ENCODE data around the gene MARS2.

MARS2 gene

GRCh38 chr2:197673106-197673505, 32.1 kb upstream of the MARS2 start:
- Histone ChIP-seq H3K4me3 (ENCODE audit: insufficient read length, low read depth) (no peak overlapping the region), H3K27me3 (ENCODE audit: insufficient read depth, insufficient read length) (no peaks in the 10 kb centered on the region), H3K9me3 (ENCODE audit: insufficient read depth, low read length) (no peaks in the 10 kb centered on the region), H3K36me3 (ENCODE audit: insufficient read depth, insufficient read length, low read length) (no peaks in the 10 kb centered on the region), H3K9ac (ENCODE audit: insufficient read length, low read depth) (no peak overlapping the region), H3K4me1 (ENCODE audit: insufficient read depth, insufficient read length) (peaks cover 2% of the 10 kb centered on the region)
- no peak for DNase-seq (ENCODE audit: low read depth, low spot score)
- TF ChIP-seq ZNF274 (IDR thresholded peaks at IDR 0.05; ENCODE audit: low read depth, low read length) (no peak), SUZ12 (IDR thresholded peaks at IDR 0.05; ENCODE audit: extremely low read depth, insufficient read depth, insufficient read length) (no peak), YY1 (IDR thresholded peaks at IDR 0.05; ENCODE audit: insufficient read depth, insufficient read length) (no peak)

- DNase-seq (ENCODE audit: low read depth, low spot score) = no peak
- H3K9ac ChIP-seq (ENCODE audit: insufficient read length, low read depth) = no peak overlapping the region
- no peaks in the 10 kb centered on the region for H3K9me3 ChIP-seq (ENCODE audit: insufficient read depth, low read length)
- no peaks in the 10 kb centered on the region for H3K4me1 ChIP-seq (ENCODE audit: insufficient read depth, insufficient read length)
- no peaks in the 10 kb centered on the region for H3K27me3 ChIP-seq (ENCODE audit: insufficient read depth, insufficient read length)
- TF ChIP-seq SUZ12 (IDR thresholded peaks at IDR 0.05; ENCODE audit: extremely low read depth, insufficient read depth, insufficient read length) = no peak
- TF ChIP-seq ZNF274 (IDR thresholded peaks at IDR 0.05; ENCODE audit: low read depth, low read length) = no peak
- TF ChIP-seq YY1 (IDR thresholded peaks at IDR 0.05; ENCODE audit: insufficient read depth, insufficient read length) = no peak
- H3K4me3 ChIP-seq (ENCODE audit: insufficient read length, low read depth) = no peak overlapping the region
- H3K36me3 ChIP-seq (ENCODE audit: insufficient read depth, insufficient read length, low read length) = no peaks in the 10 kb centered on the region
Measured at GRCh38 chr2:197673606-197674005, 31.6 kb upstream of the MARS2 start.

GRCh38 chr2:197674060-197674459, 31.1 kb upstream of the MARS2 start:
- TF ChIP-seq YY1 (IDR thresholded peaks at IDR 0.05; ENCODE audit: insufficient read depth, insufficient read length) = no peak
- no peak for TF ChIP-seq SUZ12 (IDR thresholded peaks at IDR 0.05; ENCODE audit: extremely low read depth, insufficient read depth, insufficient read length)
- TF ChIP-seq ZNF274 (IDR thresholded peaks at IDR 0.05; ENCODE audit: low read depth, low read length) = no peak
- Histone ChIP-seq H3K9me3 (ENCODE audit: insufficient read depth, low read length) (no peaks in the 10 kb centered on the region), H3K4me3 (ENCODE audit: insufficient read length, low read depth) (no peak overlapping the region), H3K4me1 (ENCODE audit: insufficient read depth, insufficient read length) (no peaks in the 10 kb centered on the region), H3K27me3 (ENCODE audit: insufficient read depth, insufficient read length) (no peaks in the 10 kb centered on the region), H3K36me3 (ENCODE audit: insufficient read depth, insufficient read length, low read length) (no peaks in the 10 kb centered on the region), H3K9ac (ENCODE audit: insufficient read length, low read depth) (no peak overlapping the region)
- DNase-seq (ENCODE audit: low read depth, low spot score) = no peak

- H3K9ac ChIP-seq (ENCODE audit: insufficient read length, low read depth) = peak overlapping the region; percentile 33
- H3K27me3 ChIP-seq (ENCODE audit: insufficient read depth, insufficient read length) = no peaks in the 10 kb centered on the region
- no peaks in the 10 kb centered on the region for H3K36me3 ChIP-seq (ENCODE audit: insufficient read depth, insufficient read length, low read length)
- H3K4me1 ChIP-seq (ENCODE audit: insufficient read depth, insufficient read length) = no peaks in the 10 kb centered on the region
- DNase-seq (ENCODE audit: low read depth, low spot score) = no peak
- no peaks in the 10 kb centered on the region for H3K9me3 ChIP-seq (ENCODE audit: insufficient read depth, low read length)
- no peak for TF ChIP-seq ZNF274 (IDR thresholded peaks at IDR 0.05; ENCODE audit: low read depth, low read length)
- TF ChIP-seq SUZ12 (IDR thresholded peaks at IDR 0.05; ENCODE audit: extremely low read depth, insufficient read depth, insufficient read length) = no peak
- no peak for TF ChIP-seq YY1 (IDR thresholded peaks at IDR 0.05; ENCODE audit: insufficient read depth, insufficient read length)
- H3K4me3 ChIP-seq (ENCODE audit: insufficient read length, low read depth) = no peak overlapping the region
Measured at GRCh38 chr2:197674591-197674990, 30.6 kb upstream of the MARS2 start.

- no peak for DNase-seq (ENCODE audit: low read depth, low spot score)
- peak within 1 kb of the TSS; percentile 44 for H3K9ac ChIP-seq (ENCODE audit: insufficient read length, low read depth)
- no peaks in the 10 kb centered on the region for H3K27me3 ChIP-seq (ENCODE audit: insufficient read depth, insufficient read length)
- TF ChIP-seq YY1 (IDR thresholded peaks at IDR 0.05; ENCODE audit: insufficient read depth, insufficient read length) = no peak
- TF ChIP-seq ZNF274 (IDR thresholded peaks at IDR 0.05; ENCODE audit: low read depth, low read length) = no peak
- TF ChIP-seq SUZ12 (IDR thresholded peaks at IDR 0.05; ENCODE audit: extremely low read depth, insufficient read depth, insufficient read length) = no peak
- H3K4me1 ChIP-seq (ENCODE audit: insufficient read depth, insufficient read length) = no peaks in the 10 kb centered on the region
- H3K4me3 ChIP-seq (ENCODE audit: insufficient read length, low read depth) = no peak within 1 kb of the TSS
- no peaks in the 10 kb centered on the region for H3K36me3 ChIP-seq (ENCODE audit: insufficient read depth, insufficient read length, low read length)
- no peaks in the 10 kb centered on the region for H3K9me3 ChIP-seq (ENCODE audit: insufficient read depth, low read length)
Measured at GRCh38 chr2:197675246-197675645, 29.9 kb upstream of the MARS2 start, which contains the start of gene RFTN2. Gene RFTN2 (minus strand): TSS chr2:197675587. CDS start chr2:197675458, 129 bp downstream.

GRCh38 chr2:197675711-197676188, 29.4 kb upstream of the MARS2 start:
- no peak for DNase-seq (ENCODE audit: low read depth, low spot score)
- no peaks in the 10 kb centered on the region for H3K4me1 ChIP-seq (ENCODE audit: insufficient read depth, insufficient read length)
- no peak overlapping the region for H3K4me3 ChIP-seq (ENCODE audit: insufficient read length, low read depth)

GRCh38 chr2:197677056-197677455, 28.1 kb upstream of the MARS2 start:
- no peaks in the 10 kb centered on the region for H3K9me3 ChIP-seq (ENCODE audit: insufficient read depth, low read length)
- H3K27me3 ChIP-seq (ENCODE audit: insufficient read depth, insufficient read length) = no peaks in the 10 kb centered on the region
- H3K9ac ChIP-seq (ENCODE audit: insufficient read length, low read depth) = no peak overlapping the region
- TF ChIP-seq SUZ12 (IDR thresholded peaks at IDR 0.05; ENCODE audit: extremely low read depth, insufficient read depth, insufficient read length) = no peak
- TF ChIP-seq YY1 (IDR thresholded peaks at IDR 0.05; ENCODE audit: insufficient read depth, insufficient read length) = no peak
- no peak for TF ChIP-seq ZNF274 (IDR thresholded peaks at IDR 0.05; ENCODE audit: low read depth, low read length)
- H3K4me3 ChIP-seq (ENCODE audit: insufficient read length, low read depth) = no peak overlapping the region
- no peaks in the 10 kb centered on the region for H3K36me3 ChIP-seq (ENCODE audit: insufficient read depth, insufficient read length, low read length)
- H3K4me1 ChIP-seq (ENCODE audit: insufficient read depth, insufficient read length) = no peaks in the 10 kb centered on the region
- DNase-seq (ENCODE audit: low read depth, low spot score) = no peak

More at GRCh38 chr2:197675711-197676188, 29.4 kb upstream of the MARS2 start:
- TF ChIP-seq ZNF274 (IDR thresholded peaks at IDR 0.05; ENCODE audit: low read depth, low read length) = no peak
- no peak for TF ChIP-seq YY1 (IDR thresholded peaks at IDR 0.05; ENCODE audit: insufficient read depth, insufficient read length)
- no peak for TF ChIP-seq SUZ12 (IDR thresholded peaks at IDR 0.05; ENCODE audit: extremely low read depth, insufficient read depth, insufficient read length)
- Histone ChIP-seq H3K36me3 (ENCODE audit: insufficient read depth, insufficient read length, low read length) (no peaks in the 10 kb centered on the region), H3K9ac (ENCODE audit: insufficient read length, low read depth) (peak overlapping the region; percentile 44), H3K27me3 (ENCODE audit: insufficient read depth, insufficient read length) (no peaks in the 10 kb centered on the region), H3K9me3 (ENCODE audit: insufficient read depth, low read length) (no peaks in the 10 kb centered on the region)
